ENCODE results near the gene PRPF8. TPM values are rescaled to one million over a fixed set of nuclear protein-coding genes. Genes with fewer than 3 reads are reported as not detected.

PRPF8 gene
- total RNA-seq, 6 experiments from 2014 or later, result 224 to 285 (median 248) TPM

DNA sequence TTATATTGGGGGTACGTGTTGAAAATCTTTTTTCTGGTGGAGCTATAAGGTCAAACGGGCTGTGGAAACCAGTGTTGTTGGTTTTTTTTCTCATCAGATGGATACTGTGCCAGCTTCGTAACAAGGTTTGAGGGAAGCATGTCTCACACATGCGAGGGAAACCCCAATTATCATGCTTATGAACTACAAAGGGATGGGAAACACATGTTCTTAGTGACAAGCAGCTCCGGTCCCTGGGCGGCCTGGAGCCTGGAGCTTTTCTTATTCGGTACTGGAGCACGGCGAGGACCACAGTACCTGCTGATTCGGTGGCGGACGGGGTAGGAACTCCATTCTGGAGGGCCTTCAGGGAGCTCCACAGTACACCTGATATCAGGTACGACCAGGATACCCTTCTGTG, 68.6 kb downstream of the PRPF8 start:
- Mint-ChIP-seq H3K27ac (no peak overlapping the region), H3K27me3 (ENCODE audit: insufficient read depth) (peaks cover 4% of the 10 kb centered on the region), H3K4me3 (no peak overlapping the region), H3K4me1 (ENCODE audit: low read depth) (peaks cover 9% of the 10 kb centered on the region; the same call in 1 of the 2 replicates), H3K36me3 (ENCODE audit: low read depth) (no peaks in the 10 kb centered on the region), H3K9me3 (no peaks in the 10 kb centered on the region)
- TF ChIP-seq, protein P1, sequence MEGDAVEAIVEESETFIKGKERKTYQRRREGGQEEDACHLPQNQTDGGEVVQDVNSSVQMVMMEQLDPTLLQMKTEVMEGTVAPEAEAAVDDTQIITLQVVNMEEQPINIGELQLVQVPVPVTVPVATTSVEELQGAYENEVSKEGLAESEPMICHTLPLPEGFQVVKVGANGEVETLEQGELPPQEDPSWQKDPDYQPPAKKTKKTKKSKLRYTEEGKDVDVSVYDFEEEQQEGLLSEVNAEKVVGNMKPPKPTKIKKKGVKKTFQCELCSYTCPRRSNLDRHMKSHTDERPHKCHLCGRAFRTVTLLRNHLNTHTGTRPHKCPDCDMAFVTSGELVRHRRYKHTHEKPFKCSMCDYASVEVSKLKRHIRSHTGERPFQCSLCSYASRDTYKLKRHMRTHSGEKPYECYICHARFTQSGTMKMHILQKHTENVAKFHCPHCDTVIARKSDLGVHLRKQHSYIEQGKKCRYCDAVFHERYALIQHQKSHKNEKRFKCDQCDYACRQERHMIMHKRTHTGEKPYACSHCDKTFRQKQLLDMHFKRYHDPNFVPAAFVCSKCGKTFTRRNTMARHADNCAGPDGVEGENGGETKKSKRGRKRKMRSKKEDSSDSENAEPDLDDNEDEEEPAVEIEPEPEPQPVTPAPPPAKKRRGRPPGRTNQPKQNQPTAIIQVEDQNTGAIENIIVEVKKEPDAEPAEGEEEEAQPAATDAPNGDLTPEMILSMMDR (IDR thresholded peaks at IDR 0.05), result no peak
- no peak for DNase-seq

DNA sequence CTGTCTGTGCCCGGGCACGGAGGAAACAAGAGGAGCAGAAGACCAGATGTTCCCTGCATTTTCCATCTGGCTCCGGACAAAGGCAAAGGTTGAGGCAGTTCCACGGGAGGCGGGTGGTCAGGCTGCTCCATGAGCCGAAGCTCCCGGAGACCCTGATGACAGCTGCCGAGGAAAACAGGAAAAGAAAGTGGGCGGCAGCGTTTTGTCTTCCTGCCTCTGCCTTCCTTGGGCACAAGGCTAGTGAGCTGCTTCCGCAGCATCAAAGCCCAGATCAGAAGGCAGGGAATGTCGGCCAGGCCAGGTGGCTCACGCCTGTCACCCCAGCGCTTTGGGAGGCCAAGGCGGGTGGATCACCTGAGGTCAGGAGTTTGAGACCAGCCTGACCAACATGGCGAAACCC, 72.3 kb downstream of the PRPF8 start:
- H3K27ac Mint-ChIP-seq, result no peak overlapping the region
- no peaks in the 10 kb centered on the region for H3K36me3 Mint-ChIP-seq (ENCODE audit: low read depth)
- no peaks in the 10 kb centered on the region; the same call in 1 of the 2 replicates for H3K27me3 Mint-ChIP-seq (ENCODE audit: insufficient read depth)
- no peak overlapping the region for H3K4me3 Mint-ChIP-seq
- H3K9me3 Mint-ChIP-seq, result no peaks in the 10 kb centered on the region
- TF ChIP-seq, protein P1 (IDR thresholded peaks at IDR 0.05), result no peak
- no peak for DNase-seq
- H3K4me1 Mint-ChIP-seq (ENCODE audit: low read depth), result peaks cover 2% of the 10 kb centered on the region

DNA sequence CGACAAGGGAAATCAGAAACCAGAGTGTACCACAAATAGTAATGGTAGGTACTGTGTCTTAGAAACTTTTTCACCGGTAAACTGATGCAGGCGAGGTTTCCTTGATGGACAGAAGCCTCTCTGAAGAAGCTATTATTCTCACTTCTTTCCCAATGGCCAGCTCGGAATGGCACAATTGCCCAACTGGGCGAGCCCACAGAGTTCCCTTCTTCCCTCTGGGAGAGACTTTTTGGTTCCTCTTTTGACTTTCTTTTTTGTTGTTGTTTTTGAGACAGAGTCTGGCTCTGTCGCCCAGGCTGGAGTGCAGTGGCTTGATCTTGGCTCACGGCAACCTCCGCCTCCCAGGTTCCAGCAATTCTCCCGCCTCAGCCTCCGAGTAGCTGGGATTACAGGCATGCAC, 73.0 kb downstream of the PRPF8 start:
- Mint-ChIP-seq H3K27me3 (ENCODE audit: insufficient read depth) (no peaks in the 10 kb centered on the region; the same call in 1 of the 2 replicates), H3K27ac (no peak overlapping the region), H3K9me3 (no peaks in the 10 kb centered on the region), H3K4me1 (ENCODE audit: low read depth) (peaks cover 6% of the 10 kb centered on the region), H3K4me3 (no peak overlapping the region), H3K36me3 (ENCODE audit: low read depth) (no peaks in the 10 kb centered on the region)
- no peak for DNase-seq
- TF ChIP-seq, protein P1 (IDR thresholded peaks at IDR 0.05), result no peak

DNA sequence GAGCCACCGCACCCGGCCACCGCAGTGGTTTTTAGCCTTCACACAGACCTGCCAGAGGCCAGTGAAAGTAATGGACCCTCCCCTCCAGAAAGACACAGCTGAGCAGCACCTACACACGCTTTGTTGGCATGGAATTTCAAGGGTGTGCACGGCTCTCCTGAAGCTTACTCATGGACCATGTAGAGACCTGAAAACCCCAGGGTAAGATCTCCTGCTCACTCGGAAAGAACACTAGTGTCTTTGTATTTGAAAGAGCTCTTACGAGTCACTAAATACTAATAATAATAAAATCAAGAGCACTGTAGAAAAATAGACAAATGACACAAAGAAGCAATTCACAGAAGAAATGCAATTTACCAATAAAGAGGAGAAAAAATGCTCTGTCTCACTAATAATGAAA, 76.0 kb downstream of the PRPF8 start:
- H3K9me3 Mint-ChIP-seq, result no peaks in the 10 kb centered on the region

DNA sequence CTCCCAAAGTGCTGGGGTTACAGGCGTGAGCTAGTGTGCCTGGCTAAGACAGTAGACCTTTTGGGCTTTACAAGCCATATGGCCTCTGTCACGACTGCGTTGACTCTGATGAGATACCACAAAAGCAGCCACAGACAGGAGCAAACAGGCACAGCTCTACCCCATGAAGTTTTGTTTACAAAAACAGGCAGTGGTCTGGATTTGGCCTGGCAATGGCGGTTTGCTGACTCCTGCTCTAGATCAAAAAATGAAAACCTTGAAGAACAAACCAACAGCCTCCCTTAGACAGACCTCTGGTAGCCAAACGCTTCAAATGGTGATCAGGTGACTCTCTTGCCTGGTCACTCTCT, 76.7 kb downstream of the PRPF8 start:
- Mint-ChIP-seq H3K9me3 (no peaks in the 10 kb centered on the region), H3K27me3 (ENCODE audit: insufficient read depth) (peaks cover 2% of the 10 kb centered on the region; the same call in 1 of the 2 replicates), H3K4me3 (no peak overlapping the region), H3K4me1 (ENCODE audit: low read depth) (peaks cover 6% of the 10 kb centered on the region), H3K36me3 (ENCODE audit: low read depth) (no peaks in the 10 kb centered on the region), H3K27ac (no peak overlapping the region)
- no peak for DNase-seq
- TF ChIP-seq, protein P1 (IDR thresholded peaks at IDR 0.05), result no peak

More for the DNA sequence above, 76.0 kb downstream of the PRPF8 start:
- Mint-ChIP-seq H3K4me3 (no peak overlapping the region), H3K36me3 (ENCODE audit: low read depth) (no peaks in the 10 kb centered on the region), H3K4me1 (ENCODE audit: low read depth) (peaks cover 6% of the 10 kb centered on the region), H3K27ac (no peak overlapping the region), H3K27me3 (ENCODE audit: insufficient read depth) (peaks cover 1% of the 10 kb centered on the region)
- no peak for DNase-seq
- TF ChIP-seq, protein P1 (IDR thresholded peaks at IDR 0.05), result no peak
